ENCODE data around the gene TNFRSF1A.

TNFRSF1A gene

GRCh38 chr12:6322352-6322751, 19.5 kb downstream of the TNFRSF1A start:
- DNase-seq, result no peak

DNA sequence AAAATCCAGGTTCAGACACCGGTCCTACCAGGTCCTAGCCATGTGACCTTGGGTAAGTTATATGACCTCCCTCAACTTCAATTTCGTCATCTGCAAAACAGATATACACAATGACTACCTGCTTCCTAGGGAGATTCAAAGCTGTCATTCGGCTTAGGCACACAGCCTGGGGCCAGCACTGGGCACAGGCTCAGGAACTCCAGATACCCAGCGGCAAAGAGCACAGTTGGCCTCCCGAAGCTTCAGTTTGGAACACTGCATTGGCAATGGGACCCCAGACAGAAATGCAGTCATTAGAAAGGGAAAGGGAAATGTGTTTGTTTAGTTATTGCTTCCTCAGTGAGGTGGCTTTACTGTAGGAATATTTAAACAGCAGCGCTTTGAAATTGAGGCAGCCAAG, 20.0 kb downstream of the TNFRSF1A start:
- DNase-seq, result no peak

- no peak for DNase-seq
Observed at GRCh38 chr12:6319446-6319845, 22.4 kb downstream of the TNFRSF1A start.

- no peak for DNase-seq
Observed at GRCh38 chr12:6318440-6318879, 23.4 kb downstream of the TNFRSF1A start.

GRCh38 chr12:6317693-6318439, 24.0 kb downstream of the TNFRSF1A start:
- no peak for DNase-seq

DNA sequence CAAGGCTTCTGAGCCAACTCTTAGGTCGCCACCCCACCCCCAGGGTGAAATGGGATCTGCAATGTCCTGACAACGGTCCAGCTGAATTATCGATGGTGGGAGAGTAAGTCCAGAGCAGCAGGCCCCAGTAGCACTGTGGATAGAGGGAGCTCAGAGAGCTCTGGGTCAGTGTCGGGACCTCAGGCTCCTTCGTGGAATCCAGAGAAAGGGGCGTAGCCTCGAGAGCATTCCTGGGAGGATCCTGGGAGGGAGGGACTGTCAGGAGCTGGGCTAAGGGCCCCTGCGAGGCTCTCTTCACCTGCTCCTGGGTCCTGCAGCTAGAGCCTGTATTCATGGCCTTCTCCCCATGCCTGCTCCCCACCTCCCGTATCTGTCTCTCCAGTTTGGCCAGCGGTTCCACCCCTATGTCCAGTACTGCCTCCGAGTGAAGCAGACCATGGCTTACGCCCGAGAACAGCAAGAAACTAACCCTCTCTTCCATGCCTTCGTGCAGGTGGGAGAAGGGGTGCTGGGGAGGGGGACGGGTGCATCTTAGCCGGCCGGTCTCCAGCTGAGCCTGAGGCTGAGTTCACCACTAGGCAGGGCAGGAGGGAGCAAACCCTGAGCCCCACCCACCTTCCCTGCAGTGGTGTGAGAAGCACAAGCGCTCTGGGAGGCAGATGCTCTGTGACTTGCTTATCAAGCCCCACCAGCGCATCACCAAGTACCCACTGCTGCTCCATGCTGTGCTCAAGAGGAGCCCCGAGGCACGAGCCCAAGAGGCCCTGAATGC, 24.8 kb downstream of the TNFRSF1A start:
- DNase-seq, result no peak

- no peak for DNase-seq
Observed at GRCh38 chr12:6315704-6316597, 25.9 kb downstream of the TNFRSF1A start.

GRCh38 chr12:6315184-6315583, 26.7 kb downstream of the TNFRSF1A start:
- no peak for DNase-seq

- no peak for DNase-seq
Observed at GRCh38 chr12:6314776-6315175, 27.1 kb downstream of the TNFRSF1A start.

DNA sequence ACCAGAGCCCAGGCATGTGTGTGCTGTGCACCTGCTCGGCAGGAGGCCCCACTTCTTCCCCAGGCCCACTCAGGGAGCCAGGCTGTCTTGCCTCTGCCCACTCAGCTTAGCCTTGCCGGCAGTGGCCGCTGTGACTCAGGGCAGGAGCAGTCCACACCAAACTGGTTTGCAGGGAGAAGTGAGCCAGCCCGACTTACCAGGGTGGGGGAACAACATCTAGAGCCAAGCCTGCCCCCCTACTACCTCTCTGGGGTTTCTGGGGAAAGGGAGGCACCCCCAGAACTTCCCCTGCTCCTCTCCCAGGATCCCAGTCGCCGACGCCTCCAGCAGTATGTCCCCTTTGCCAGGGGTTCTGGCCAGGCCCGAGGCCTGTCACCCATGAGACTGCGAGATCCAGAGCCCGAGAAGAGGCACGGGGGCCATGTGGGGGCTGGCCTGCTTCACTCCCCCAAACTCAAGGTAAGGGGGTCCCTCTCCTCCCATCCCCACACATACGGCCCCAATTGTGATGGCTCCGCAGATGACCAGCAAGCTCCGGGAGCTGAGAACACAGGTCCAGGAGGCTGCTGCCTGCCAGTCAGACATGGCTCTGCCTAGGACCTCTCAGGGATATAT, 28.4 kb downstream of the TNFRSF1A start:
- no peak for DNase-seq

DNA sequence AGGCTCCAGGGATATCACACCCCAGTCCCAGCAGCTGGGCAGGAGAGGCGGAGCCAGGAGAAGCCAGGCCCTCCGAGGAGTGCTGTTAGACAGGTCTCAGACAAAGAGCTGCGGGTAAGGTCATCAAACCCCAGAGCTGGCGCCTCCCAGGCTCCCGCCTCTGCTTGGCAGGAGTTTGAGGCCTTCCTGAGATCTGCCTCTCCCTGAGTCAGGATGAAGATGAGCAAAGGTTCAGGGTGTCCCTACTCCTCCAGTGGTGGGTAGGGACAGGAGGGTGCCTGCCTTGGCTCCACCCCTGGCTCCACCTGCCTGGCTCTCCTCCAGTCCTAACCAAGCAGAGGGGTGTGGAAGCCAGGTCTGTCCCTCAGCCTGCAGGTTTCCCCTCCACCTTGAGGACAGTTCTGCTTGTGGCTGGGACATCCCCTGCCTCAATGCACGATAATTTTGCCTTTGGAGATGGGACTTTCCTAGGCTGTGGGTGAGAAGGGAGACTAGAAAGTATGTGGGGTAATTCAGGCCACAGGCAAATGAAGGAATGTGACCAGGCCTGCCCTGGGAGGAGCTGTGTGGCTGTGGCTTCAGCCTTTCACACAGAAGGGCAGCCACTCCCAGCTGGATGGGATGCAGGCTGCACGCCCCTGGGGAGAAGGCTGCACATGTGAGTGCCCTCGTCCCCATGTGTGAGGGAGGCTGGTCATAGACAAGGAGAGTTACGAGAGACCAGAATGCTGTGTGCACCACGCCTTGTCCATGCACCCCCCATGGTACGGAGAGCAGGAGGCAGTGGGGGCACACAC, 29.1 kb downstream of the TNFRSF1A start:
- no peak for DNase-seq

DNA sequence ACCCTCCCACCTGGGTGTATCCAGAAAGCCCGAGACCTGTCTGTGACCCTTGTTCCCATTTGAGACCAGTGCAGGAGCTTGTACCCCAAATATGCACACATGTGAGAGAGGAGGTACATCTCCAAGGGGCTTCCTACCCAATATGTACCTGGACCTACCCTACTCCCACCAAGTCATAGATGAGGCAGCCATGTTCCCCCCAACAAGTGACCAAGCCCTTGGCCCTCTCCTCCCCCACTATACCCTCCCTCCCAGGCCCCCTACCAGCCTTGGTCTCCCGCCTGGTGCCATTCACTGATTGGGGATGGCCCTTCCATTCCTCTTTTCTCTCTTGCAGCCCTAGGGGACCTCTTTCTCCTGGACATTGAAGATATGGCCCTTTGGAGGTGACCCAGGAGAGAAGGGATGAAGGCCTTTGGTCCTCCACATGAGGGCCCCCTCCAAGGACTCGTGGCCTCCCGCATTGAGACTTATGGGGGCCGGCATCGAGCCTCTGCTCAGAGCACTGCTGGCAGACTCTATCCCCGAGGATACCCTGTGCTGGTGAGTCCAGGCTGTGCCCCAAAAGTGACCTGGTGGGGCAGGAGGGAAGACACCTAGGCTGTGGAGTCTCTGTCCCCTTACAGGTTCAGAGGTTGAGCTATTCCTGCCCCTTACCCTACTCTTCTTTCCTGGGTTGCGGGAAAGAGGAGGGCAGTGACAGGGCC, 29.9 kb downstream of the TNFRSF1A start:
- DNase-seq, result no peak

- no peak for DNase-seq
Observed at GRCh38 chr12:6310771-6311610, 30.9 kb downstream of the TNFRSF1A start.

DNA sequence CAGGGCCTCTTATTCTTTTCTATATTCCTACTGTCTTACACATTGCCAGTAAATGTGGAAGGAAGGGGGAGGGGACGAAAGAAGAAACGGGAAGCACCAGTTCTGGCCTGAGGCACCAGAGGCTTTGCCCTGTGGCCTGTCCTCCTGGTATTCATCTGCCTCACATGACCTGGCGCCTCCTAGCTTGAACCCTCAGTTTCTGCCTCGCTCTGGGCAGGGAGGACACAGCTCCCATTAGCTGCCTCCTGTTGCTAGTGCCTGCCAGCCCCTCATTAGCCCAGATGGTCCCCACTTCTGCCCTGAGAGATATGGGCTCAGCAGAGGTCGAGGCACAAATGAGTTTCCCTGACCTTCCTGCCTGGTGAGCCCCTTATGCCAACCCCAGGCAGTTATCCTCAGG, 34.3 kb downstream of the TNFRSF1A start:
- DNase-seq, result no peak

DNA sequence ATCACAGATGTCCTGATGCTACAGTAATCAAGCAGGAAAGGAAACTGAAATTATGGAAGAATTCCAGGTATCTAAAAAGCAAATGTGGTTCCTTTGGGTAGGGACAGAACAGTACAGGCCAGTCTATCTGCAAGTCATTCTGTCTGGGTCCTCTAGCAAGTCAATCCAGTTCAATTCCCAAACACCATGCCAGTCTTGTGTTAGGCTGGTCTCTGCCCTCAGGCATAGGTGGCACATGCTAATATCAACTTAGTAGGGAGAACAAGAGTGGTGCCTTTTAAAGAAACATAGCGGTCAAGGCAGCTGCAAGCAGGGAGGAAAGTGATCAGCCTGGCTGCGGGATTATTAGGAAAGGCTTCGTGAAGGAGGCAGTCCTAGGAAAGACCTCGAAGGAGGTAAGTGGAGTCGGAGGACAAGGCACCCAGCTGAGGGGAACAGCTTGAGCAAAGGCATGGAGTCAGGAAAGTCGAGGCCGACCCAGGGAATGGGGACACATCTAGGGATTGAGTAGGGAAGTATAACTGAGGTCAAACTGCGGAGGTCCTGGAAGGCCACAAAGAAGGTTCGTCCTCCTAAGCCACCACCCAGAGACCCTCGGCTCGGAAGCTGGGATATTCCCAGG, 35.2 kb downstream of the TNFRSF1A start:
- DNase-seq, result no peak

- DNase-seq, result no peak
Observed at GRCh38 chr12:6306151-6306550, 35.7 kb downstream of the TNFRSF1A start.

GRCh38 chr12:6303071-6303470, 38.8 kb downstream of the TNFRSF1A start:
- DNase-seq, result no peak

DNA sequence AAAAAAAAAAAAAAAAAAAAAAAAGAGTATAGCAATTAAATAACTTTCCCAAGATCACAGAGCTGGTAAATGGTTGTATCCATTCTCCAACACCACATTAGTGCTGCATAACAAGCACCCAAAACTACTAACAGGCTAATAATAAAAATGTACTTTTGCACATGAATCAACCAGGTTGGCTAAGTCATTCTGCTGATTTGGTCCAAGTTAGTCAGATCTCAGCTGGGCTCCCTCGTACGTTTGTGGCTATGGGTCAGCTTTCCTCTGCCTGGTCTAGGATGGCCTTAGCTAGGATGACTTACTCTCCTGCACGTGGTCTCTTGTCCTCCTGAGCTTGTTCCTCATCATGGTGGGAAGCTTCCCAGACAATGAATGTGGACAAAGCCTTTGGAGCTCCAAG, 39.3 kb downstream of the TNFRSF1A start:
- no peak for DNase-seq

DNA sequence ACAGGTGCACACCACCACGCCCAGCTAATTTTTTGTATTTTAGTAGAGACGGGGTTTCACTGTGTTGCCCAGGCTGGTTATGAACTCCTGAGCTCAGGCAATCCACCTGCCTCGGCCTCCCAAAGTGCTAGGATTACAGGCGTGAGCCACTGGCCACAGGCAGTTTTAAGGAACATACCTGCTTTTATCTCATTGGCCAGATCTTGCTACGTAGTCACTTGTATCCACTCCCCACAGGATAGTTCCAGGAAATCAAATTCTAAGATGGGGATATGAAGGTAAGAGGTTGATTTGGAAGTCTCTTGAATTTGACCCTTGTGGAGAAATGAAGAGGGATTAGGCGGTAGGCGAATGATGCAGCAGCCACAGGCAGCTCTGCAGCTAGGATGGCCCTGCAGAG, 40.2 kb downstream of the TNFRSF1A start:
- no peak for DNase-seq

GRCh38 chr12:6297170-6297569, 44.7 kb downstream of the TNFRSF1A start:
- DNase-seq, result no peak
